GM23338 (cell line): ENCODE data around the gene PGS1. TPM values are rescaled to one million over a fixed set of nuclear protein-coding genes. Genes with fewer than 3 reads are reported as not detected.

Source experiments
- ATAC-seq: fragments of 200-7000 bp; cut with Tn5 transposase; 3 replicates; pipeline ENCODE4 v1.9.1; 2020
- DNase-seq: peaks from one replicate; pipeline ENCODE4 v3.0.0-alpha.2; 2015; ENCODE audit warnings: low spot score
- H2AFZ ChIP-seq: fragments of 200-600 bp; sonication (generic); 2 replicates; pipeline ENCODE4 v1.8.0; 2016; ENCODE audit warnings: antibody characterized with exemption, mild to moderate bottlenecking, moderate library complexity
- H3F3A ChIP-seq: fragments of 200-600 bp; sonication (generic); replicated peaks from 2 replicates; pipeline ENCODE4 v1.8.0; 2017; ENCODE audit warnings: antibody characterized with exemption, mixed run types, low read depth
- H3K27ac ChIP-seq: fragments of 200-600 bp; sonication (generic); 2 replicates; pipeline ENCODE4 v1.6.1; 2016; ENCODE audit warnings: low read depth
- H3K27me3 ChIP-seq: fragments of 200-600 bp; sonication (generic); 2 replicates; pipeline ENCODE4 v1.8.0; 2016; ENCODE audit warnings: mild to moderate bottlenecking, mixed run types, moderate library complexity; ENCODE audit not compliant: insufficient read depth
- H3K36me3 ChIP-seq: fragments of 200-600 bp; sonication (generic); 2 replicates; pipeline ENCODE4 v1.8.0; 2016; ENCODE audit warnings: mild to moderate bottlenecking; ENCODE audit not compliant: insufficient read depth
- H3K4me1 ChIP-seq: fragments of 200-600 bp; sonication (generic); 2 replicates; pipeline ENCODE4 v1.8.0; 2016; ENCODE audit warnings: mild to moderate bottlenecking, moderate library complexity; ENCODE audit not compliant: insufficient read depth
- H3K4me2 ChIP-seq: fragments of 200-600 bp; sonication (generic); 2 replicates; pipeline ENCODE4 v1.7.1; 2017; ENCODE audit warnings: mixed run types
- H3K4me3 ChIP-seq: fragments of 200-600 bp; sonication (generic); 2 replicates; pipeline ENCODE4 v1.6.1; 2016; ENCODE audit warnings: mixed run types
- H3K79me2 ChIP-seq: fragments of 200-600 bp; sonication (generic); replicated peaks from 2 replicates; pipeline ENCODE4 v1.8.0; 2017; ENCODE audit warnings: mild to moderate bottlenecking; ENCODE audit not compliant: insufficient read depth
- H3K9me2 ChIP-seq: fragments of 200-600 bp; sonication (generic); 2 replicates; pipeline ENCODE4 v1.8.0; 2017; ENCODE audit not compliant: insufficient read depth
- H4K20me1 ChIP-seq: fragments of 200-600 bp; sonication (generic); replicated peaks from 2 replicates; pipeline ENCODE4 v1.8.0; 2017; ENCODE audit warnings: mild to moderate bottlenecking; ENCODE audit not compliant: insufficient read depth
- H3K27ac Mint-ChIP-seq: 2 replicates; pipeline ENCODE4 v1.8.0; 2020; ENCODE audit warnings: inconsistent platforms, mild to moderate bottlenecking, moderate library complexity, mixed read lengths
- H3K27me3 Mint-ChIP-seq: 3 replicates; pipeline ENCODE4 v1.8.0; 2022; ENCODE audit warnings: low read depth, mild to moderate bottlenecking, moderate library complexity, mixed read lengths, inconsistent platforms; ENCODE audit not compliant: insufficient read depth, poor library complexity
- H3K36me3 Mint-ChIP-seq: 3 replicates; pipeline ENCODE4 v1.8.0; 2021; ENCODE audit warnings: low read depth, mild to moderate bottlenecking, inconsistent platforms, moderate library complexity, mixed read lengths
- H3K4me1 Mint-ChIP-seq: 3 replicates; pipeline ENCODE4 v1.8.0; 2020; ENCODE audit warnings: mild to moderate bottlenecking, inconsistent platforms, mixed read lengths
- H3K4me3 Mint-ChIP-seq: 3 replicates; pipeline ENCODE4 v1.8.0; 2021; ENCODE audit warnings: moderate library complexity, mild to moderate bottlenecking, inconsistent platforms, mixed read lengths
- H3K9me3 Mint-ChIP-seq: 3 replicates; pipeline ENCODE4 v1.8.0; 2020; ENCODE audit warnings: moderate library complexity, mild to moderate bottlenecking, inconsistent platforms, mixed read lengths
- EZH2phosphoT487 ChIP-seq: fragments of 200-600 bp; sonication (generic); IDR thresholded peaks from one replicate; pipeline ENCODE4 v1.8.1; 2018; ENCODE audit warnings: antibody characterized with exemption; ENCODE audit not compliant: unreplicated experiment
- NANOG ChIP-seq: IDR thresholded peaks from 2 replicates; pipeline ENCODE4 v1.6.1; 2016; ENCODE audit warnings: antibody characterized with exemption, borderline replicate concordance
- POLR2AphosphoS5 ChIP-seq: IDR thresholded peaks from 2 replicates; pipeline ENCODE4 v1.6.1; 2016; ENCODE audit warnings: antibody characterized with exemption, low read depth
- STAT1 ChIP-seq: IDR thresholded peaks from one replicate; pipeline ENCODE4 v1.6.1; 2016; ENCODE audit warnings: antibody characterized with exemption; ENCODE audit not compliant: unreplicated experiment
- ZNF331 ChIP-seq: fragments of 250-450 bp; sonication (Bioruptor Pico); IDR thresholded peaks from 2 replicates; pipeline ENCODE4 v1.5.0; 2020; ENCODE audit warnings: low read depth, mild to moderate bottlenecking, moderate library complexity
- polyA plus RNA-seq: library from polyadenylated mRNA; unstranded; fragments of >200 nt; fragmentation: Nextera tagmentation; extraction: Ambion mirVana; gene quantifications from 2 replicates; pipeline ENCODE4 v1.2.1, GENCODE V29; 2016
- total RNA-seq: library from RNA; depleted of rRNA; stranded (reverse); fragments of >200 nt; shearing (Covaris generic); gene quantifications from 2 replicates; pipeline ENCODE4 v1.2.3, GENCODE V29; 2014
- TF ChIP-seq, protein P1 (sequence below): IDR thresholded peaks from 2 replicates; pipeline ENCODE4 v1.6.1; 2016; ENCODE audit warnings: antibody characterized with exemption
- TF ChIP-seq, protein P2 (sequence below): fragments of 250-450 bp; sonication (Bioruptor Pico); IDR thresholded peaks from 2 replicates; pipeline ENCODE4 v1.5.0; 2020; ENCODE audit warnings: mild to moderate bottlenecking, moderate library complexity
- TF ChIP-seq, protein P3 (sequence below), 2 experiments: fragments of 200-600 bp in 1 of 2; sonication (generic) in 1 of 2; conservative IDR thresholded peaks; 2 replicates each; pipeline versions ENCODE4 v1.5.1 to v1.6.1; 2016 to 2017; ENCODE audit warnings: antibody characterized with exemption in 2 of 2, low read depth in 2 of 2, mild to moderate bottlenecking in 2 of 2, moderate library complexity in 1 of 2
- TF ChIP-seq, protein P4 (sequence below): IDR thresholded peaks from one replicate; pipeline ENCODE4 v1.6.1; 2018; ENCODE audit warnings: antibody characterized with exemption; ENCODE audit not compliant: unreplicated experiment

The PGS1 gene
- total and polyA plus RNA-seq, 2 experiments from 2014 or later: 43.9 to 67.1 TPM

DNA sequence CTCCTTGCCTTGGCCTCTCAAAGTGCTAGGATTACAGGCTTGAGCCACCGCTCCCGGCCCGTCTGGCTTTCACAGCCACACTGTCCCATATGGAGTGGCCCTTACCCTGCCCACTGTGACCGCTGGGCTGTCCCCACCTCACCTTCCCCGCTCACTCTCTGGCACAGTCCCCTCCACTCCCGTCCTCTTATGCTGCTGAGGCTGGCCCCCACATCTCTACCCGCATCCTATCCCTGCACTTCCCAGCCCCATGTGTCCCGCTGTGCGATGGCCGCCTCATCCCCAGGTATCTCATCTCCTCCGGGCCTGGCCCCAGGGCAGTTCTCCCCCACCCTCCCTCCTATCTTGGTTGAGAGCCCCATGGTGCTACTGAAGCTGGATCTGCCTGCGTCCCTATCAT lies 93.2 kb downstream of the PGS1 start (continued):
- TF ChIP-seq, protein P1, sequence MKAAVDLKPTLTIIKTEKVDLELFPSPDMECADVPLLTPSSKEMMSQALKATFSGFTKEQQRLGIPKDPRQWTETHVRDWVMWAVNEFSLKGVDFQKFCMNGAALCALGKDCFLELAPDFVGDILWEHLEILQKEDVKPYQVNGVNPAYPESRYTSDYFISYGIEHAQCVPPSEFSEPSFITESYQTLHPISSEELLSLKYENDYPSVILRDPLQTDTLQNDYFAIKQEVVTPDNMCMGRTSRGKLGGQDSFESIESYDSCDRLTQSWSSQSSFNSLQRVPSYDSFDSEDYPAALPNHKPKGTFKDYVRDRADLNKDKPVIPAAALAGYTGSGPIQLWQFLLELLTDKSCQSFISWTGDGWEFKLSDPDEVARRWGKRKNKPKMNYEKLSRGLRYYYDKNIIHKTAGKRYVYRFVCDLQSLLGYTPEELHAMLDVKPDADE: no peak
- TF ChIP-seq NANOG (no peak), EZH2phosphoT487 (no peak), POLR2AphosphoS5 (no peak), ZNF331 (CRISPR knock-in tag) (no peak)

DNA sequence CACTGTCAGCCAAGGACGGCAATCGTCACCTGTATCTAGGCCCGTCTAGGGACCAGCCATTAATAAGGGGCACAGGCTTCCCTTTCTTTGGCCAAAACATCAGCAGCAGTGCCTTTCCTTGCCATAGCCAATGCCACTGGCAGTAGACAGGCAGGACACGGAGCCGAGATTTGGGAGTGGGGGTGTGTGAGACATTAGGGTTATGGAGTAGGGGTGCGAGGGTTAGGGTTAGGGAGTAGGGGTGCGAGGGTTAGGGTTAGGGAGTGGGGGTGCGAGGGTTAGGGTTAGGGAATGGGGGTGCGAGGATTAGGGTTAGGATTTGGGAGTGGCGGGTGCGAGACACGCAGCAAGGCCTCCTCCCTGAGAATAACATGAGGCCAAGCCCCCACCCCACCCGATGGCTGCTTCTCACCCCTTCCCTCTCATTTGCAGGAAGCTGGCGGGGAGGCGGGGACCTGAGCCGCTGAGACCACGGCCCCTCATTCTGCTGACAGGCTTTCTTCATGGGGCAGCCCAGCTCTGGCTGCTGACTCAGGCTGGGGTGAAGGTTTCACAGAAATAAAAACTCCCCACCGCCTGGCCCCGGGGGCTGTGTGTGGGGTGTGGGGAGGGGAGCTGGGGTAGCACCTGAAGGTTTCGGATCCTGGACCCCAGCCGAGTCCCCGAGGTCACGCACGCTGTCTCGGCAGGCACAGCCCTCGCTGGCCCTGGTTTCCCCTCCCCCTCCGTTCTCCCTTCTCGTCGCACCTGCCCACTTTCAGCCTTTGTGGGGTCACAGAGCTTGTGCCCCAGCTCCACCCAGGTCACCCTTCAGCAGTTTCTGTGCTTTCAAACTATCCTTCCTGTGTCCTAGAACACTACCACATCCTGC lies 93.8 kb downstream of the PGS1 start:
- peaks cover 3% of the 10 kb centered on the region for H3K27me3 Mint-ChIP-seq
- no peaks in the 10 kb centered on the region for H3K9me2 ChIP-seq
- H4K20me1 ChIP-seq: no peaks in the 10 kb centered on the region
- peaks cover 13% of the 10 kb centered on the region; the same call in 2 of the 3 replicates for H3K9me3 Mint-ChIP-seq
- H3K27ac Mint-ChIP-seq: no peak overlapping the region
- H3K4me2 ChIP-seq: no peak overlapping the region
- H3K27ac ChIP-seq: no peak overlapping the region
- H3K79me2 ChIP-seq: no peaks in the 10 kb centered on the region
- H3K36me3 ChIP-seq: no peaks in the 10 kb centered on the region
- H3K4me3 Mint-ChIP-seq: no peak overlapping the region
- no peaks in the 10 kb centered on the region for H3K4me1 ChIP-seq
- H3K36me3 Mint-ChIP-seq: no peaks in the 10 kb centered on the region
- H2AFZ ChIP-seq: peak overlapping the region; percentile 47; the same call in 1 of the 2 replicates
- H3F3A ChIP-seq: no peaks in the 10 kb centered on the region
- peaks cover 3% of the 10 kb centered on the region; the same call in 2 of the 3 replicates for H3K4me1 Mint-ChIP-seq
- H3K27me3 ChIP-seq: no peaks in the 10 kb centered on the region
- ATAC-seq: peak; percentile 23; the same call in 2 of the 3 replicates
- no peak overlapping the region for H3K4me3 ChIP-seq
- no peak for DNase-seq
- TF ChIP-seq, protein P1: no peak
- TF ChIP-seq POLR2AphosphoS5 (no peak), STAT1 (no peak), EZH2phosphoT487 (no peak), ZNF331 (CRISPR knock-in tag) (no peak)
- TF ChIP-seq, protein P2, sequence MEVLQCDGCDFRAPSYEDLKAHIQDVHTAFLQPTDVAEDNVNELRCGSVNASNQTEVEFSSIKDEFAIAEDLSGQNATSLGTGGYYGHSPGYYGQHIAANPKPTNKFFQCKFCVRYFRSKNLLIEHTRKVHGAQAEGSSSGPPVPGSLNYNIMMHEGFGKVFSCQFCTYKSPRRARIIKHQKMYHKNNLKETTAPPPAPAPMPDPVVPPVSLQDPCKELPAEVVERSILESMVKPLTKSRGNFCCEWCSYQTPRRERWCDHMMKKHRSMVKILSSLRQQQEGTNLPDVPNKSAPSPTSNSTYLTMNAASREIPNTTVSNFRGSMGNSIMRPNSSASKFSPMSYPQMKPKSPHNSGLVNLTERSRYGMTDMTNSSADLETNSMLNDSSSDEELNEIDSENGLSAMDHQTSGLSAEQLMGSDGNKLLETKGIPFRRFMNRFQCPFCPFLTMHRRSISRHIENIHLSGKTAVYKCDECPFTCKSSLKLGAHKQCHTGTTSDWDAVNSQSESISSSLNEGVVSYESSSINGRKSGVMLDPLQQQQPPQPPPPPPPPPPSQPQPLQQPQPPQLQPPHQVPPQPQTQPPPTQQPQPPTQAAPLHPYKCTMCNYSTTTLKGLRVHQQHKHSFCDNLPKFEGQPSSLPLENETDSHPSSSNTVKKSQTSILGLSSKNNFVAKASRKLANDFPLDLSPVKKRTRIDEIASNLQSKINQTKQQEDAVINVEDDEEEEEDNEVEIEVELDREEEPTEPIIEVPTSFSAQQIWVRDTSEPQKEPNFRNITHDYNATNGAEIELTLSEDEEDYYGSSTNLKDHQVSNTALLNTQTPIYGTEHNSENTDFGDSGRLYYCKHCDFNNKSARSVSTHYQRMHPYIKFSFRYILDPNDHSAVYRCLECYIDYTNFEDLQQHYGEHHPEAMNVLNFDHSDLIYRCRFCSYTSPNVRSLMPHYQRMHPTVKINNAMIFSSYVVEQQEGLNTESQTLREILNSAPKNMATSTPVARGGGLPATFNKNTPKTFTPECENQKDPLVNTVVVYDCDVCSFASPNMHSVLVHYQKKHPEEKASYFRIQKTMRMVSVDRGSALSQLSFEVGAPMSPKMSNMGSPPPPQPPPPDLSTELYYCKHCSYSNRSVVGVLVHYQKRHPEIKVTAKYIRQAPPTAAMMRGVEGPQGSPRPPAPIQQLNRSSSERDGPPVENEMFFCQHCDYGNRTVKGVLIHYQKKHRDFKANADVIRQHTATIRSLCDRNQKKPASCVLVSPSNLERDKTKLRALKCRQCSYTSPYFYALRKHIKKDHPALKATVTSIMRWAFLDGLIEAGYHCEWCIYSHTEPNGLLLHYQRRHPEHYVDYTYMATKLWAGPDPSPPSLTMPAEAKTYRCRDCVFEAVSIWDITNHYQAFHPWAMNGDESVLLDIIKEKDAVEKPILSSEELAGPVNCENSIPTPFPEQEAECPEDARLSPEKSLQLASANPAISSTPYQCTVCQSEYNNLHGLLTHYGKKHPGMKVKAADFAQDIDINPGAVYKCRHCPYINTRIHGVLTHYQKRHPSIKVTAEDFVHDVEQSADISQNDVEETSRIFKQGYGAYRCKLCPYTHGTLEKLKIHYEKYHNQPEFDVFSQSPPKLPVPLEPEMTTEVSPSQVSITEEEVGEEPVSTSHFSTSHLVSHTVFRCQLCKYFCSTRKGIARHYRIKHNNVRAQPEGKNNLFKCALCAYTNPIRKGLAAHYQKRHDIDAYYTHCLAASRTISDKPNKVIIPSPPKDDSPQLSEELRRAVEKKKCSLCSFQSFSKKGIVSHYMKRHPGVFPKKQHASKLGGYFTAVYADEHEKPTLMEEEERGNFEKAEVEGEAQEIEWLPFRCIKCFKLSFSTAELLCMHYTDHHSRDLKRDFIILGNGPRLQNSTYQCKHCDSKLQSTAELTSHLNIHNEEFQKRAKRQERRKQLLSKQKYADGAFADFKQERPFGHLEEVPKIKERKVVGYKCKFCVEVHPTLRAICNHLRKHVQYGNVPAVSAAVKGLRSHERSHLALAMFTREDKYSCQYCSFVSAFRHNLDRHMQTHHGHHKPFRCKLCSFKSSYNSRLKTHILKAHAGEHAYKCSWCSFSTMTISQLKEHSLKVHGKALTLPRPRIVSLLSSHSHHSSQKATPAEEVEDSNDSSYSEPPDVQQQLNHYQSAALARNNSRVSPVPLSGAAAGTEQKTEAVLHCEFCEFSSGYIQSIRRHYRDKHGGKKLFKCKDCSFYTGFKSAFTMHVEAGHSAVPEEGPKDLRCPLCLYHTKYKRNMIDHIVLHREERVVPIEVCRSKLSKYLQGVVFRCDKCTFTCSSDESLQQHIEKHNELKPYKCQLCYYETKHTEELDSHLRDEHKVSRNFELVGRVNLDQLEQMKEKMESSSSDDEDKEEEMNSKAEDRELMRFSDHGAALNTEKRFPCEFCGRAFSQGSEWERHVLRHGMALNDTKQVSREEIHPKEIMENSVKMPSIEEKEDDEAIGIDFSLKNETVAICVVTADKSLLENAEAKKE (CRISPR knock-in tag): no peak
- TF ChIP-seq, protein P3, sequence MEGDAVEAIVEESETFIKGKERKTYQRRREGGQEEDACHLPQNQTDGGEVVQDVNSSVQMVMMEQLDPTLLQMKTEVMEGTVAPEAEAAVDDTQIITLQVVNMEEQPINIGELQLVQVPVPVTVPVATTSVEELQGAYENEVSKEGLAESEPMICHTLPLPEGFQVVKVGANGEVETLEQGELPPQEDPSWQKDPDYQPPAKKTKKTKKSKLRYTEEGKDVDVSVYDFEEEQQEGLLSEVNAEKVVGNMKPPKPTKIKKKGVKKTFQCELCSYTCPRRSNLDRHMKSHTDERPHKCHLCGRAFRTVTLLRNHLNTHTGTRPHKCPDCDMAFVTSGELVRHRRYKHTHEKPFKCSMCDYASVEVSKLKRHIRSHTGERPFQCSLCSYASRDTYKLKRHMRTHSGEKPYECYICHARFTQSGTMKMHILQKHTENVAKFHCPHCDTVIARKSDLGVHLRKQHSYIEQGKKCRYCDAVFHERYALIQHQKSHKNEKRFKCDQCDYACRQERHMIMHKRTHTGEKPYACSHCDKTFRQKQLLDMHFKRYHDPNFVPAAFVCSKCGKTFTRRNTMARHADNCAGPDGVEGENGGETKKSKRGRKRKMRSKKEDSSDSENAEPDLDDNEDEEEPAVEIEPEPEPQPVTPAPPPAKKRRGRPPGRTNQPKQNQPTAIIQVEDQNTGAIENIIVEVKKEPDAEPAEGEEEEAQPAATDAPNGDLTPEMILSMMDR (conservative IDR thresholded peaks at IDR 0.05; ENCODE audit: low read depth in 2 of 2): no peak
- TF ChIP-seq, protein P4, sequence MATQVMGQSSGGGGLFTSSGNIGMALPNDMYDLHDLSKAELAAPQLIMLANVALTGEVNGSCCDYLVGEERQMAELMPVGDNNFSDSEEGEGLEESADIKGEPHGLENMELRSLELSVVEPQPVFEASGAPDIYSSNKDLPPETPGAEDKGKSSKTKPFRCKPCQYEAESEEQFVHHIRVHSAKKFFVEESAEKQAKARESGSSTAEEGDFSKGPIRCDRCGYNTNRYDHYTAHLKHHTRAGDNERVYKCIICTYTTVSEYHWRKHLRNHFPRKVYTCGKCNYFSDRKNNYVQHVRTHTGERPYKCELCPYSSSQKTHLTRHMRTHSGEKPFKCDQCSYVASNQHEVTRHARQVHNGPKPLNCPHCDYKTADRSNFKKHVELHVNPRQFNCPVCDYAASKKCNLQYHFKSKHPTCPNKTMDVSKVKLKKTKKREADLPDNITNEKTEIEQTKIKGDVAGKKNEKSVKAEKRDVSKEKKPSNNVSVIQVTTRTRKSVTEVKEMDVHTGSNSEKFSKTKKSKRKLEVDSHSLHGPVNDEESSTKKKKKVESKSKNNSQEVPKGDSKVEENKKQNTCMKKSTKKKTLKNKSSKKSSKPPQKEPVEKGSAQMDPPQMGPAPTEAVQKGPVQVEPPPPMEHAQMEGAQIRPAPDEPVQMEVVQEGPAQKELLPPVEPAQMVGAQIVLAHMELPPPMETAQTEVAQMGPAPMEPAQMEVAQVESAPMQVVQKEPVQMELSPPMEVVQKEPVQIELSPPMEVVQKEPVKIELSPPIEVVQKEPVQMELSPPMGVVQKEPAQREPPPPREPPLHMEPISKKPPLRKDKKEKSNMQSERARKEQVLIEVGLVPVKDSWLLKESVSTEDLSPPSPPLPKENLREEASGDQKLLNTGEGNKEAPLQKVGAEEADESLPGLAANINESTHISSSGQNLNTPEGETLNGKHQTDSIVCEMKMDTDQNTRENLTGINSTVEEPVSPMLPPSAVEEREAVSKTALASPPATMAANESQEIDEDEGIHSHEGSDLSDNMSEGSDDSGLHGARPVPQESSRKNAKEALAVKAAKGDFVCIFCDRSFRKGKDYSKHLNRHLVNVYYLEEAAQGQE: no peak
